GM19395 (cell line): ENCODE results near the gene GRK4.
"Not testable (repeated sequence)": the region's sequence is repeated elsewhere in the genome, so short reads cannot be mapped to it uniquely, and the experiment has no call there.

Experiments
- ATAC-seq: cut with Tn5 transposase; IDR thresholded peaks from one replicate; pipeline ENCODE4 v1.9.1; 2021; ENCODE audit warnings: mild to moderate bottlenecking, moderate library complexity; ENCODE audit not compliant: unreplicated experiment

The GRK4 gene

DNA sequence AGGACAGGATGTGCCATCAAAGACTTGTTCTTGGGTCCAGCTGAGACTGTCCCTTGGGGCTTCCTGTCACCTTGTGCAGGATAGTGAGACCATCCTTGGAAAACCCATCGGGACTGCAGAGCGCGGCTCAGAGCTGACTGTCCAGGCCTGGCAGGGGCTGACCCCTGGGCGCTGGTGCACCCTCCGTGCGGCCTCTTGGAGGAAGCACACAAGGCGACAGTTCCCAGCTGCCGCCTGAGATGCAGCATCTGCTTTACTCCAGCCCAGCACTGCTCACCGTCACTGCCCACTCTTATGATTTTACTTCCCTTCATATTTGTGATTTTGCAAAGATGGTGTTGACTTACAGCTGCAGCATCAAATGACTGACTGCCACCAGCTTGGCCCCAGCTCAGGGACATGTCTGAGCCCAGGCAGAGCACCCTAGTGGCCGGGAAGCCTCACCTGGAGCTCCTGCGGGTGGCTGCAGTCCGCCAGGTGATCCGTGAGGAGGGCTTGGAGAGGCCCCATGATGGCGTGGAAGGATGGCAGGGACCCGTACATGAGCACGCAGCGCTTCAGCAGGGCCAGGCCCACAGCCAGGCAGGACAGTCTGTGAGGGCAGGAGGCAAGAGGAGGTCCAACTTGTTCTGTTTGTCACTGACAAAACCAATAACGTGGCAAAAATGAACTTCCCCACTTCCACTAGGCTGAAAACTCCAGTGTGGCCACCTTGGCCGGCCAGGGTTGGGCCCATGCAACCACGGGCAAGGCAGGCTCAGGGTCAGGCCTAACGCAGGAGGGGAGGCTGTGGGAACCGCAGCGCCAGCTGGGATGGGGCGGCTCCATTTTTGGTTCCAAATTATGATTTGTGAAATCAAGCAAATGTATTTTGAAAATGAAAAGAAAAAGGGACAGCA is 22.0 kb upstream of the GRK4 start:
- ATAC-seq = no peak

DNA sequence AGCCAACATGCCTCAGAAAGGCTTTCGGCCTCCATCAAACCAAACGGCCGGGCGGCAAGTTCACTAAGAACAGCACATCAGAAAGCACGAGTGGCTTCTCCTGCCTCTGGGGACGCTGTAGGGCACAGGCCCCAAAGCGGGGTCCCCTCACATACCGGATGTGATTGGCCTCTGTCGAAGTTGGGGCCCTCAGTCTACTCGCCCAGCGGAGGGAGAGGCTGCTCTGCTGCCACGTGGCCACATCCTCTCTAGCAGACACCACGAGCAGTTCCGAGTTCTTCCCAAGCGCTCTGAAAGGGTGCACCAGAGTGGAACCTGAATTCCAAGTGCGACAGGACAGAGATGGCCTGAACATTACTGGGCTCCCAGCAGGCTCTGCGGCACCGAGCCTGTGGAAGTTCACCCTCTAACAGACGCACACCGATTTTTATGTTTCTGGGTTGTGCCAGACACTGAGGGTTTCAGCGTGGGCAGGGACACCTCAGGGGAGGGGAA is 21.3 kb upstream of the GRK4 start:
- ATAC-seq = no peak

DNA sequence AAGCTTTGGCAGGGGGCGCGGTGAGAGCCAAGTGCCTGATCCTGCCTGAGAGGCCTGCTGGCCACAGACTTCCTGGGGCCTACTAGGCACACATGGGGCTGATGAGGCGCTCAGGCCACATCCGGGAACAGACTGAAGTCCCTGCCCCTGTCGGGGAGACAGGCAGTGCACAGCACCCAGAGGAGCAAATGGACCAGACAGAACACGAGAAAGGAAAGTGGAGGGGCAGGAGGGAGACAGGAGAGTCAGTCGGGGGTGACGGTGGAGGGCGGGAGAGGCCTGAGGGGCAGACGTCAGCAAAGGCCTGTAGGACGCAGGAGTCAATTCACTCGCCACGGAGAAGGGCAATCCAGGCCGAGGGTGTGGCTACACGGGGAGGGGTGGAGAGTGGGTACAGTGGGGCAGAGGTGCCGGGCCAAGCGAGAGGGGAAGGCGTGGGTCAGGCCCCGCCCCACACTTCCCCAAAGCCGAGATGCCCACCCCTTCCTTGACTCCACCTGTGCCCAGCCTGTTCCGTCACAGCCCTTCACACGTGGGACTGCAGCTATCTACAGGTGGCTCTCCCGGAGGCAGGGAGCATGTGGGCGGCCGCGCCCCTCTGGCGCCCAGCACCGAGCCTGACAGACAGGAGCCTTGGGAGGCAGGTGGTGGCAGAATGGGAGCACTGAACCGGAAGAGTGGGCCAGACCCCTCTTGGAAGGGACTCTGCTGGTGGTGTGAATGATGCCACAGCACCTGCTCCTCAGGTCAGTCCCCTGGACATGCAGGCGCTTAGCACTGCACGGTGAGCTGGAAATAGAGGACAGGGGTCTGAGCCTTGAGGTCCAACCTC is 20.6 kb upstream of the GRK4 start:
- ATAC-seq = no peak

DNA sequence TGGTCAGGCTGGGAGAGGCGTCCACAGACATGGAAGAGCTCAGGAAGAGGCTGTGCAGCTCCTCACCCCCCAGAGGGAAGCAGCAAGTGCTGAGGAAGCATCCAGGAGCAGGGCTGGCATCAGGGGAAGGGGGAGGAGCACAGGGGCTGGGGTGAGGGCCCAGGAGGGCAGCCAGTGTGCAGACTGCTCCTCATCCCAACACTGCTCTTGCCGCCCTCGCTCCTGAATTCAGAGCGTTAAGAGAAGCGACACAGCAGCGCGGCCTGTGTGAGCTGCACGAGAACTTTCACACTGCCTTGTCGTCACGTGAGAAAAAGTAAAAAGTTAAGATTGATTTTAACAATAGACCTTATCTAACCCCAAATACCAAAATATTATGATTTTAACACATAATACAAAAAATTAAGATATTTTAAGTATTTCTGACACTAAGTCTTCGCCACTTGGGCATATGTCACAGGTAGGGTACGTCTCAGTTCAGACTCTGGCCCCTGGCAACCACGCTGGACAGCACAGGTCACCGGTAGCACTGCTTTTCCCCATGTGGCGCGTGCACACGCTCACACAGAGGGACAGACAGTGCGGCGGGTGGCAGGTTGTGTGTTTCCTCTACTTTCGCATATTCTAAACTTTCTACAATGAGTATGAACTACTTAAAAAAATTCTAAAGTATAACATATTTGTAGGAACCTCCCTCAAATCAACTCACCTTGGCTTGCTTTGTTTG is 19.8 kb upstream of the GRK4 start:
- no peak for ATAC-seq

DNA sequence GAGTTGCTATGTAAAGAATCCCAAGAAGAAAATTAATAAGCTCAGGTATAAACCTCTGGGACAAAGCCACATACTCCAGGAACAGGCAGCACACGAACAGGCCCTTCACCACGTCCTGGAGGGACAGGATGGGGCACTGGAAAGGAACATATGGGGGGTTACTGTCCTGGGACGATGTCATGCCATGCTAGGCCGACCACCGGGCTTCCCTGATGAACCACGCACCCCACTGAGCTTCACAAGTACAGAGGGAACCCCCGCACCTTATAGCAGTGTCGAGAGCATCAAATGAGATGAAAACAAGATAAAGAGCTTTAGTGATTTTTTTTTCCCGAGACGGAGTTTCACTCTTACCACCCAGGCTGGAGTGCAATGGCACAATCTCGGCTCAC is 19.3 kb upstream of the GRK4 start:
- no peak for ATAC-seq

DNA sequence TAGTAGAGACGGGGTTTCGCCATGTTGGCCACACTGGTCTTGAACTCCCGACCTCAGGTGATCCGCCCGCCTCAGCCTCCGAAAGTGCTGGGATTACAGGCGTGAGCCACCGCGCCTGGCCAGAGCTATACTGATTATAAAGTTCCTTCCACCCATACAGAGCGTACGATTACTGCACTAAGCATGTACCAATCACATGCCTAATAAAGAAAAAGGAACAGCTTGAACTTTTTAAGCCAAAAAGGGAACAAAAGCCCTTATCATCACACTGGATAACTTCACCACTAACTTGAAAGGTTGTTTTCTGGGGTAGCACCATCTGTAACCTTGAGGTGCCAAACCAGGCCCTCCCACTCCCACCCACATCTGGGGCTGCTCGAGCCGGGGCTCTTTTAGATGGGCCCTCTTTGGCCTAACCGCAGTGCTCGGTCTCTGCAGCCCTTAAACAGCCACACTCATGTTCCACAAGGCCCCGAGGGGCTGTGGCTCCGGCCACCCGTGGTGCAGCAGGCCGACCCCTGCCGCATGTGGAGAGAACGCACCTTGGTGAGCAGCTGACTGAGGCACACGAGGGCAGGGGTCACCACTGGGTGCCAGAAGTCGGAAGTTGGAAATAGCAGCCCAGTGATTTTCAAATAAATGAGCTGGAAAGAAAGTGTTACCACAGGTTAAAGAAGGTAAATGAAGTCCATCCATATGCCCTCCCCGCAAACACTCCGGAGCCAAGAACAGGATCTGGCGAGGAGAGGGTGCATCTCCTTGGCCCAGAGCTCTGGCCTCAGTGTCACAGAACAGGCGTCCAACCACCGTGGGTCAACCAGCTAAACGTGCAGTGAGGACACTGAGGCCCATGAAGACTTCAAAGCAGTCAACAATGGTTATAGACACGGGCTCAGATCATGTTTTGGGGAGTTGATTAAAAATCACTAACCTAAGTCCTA is 18.5 kb upstream of the GRK4 start:
- ATAC-seq = no peak

DNA sequence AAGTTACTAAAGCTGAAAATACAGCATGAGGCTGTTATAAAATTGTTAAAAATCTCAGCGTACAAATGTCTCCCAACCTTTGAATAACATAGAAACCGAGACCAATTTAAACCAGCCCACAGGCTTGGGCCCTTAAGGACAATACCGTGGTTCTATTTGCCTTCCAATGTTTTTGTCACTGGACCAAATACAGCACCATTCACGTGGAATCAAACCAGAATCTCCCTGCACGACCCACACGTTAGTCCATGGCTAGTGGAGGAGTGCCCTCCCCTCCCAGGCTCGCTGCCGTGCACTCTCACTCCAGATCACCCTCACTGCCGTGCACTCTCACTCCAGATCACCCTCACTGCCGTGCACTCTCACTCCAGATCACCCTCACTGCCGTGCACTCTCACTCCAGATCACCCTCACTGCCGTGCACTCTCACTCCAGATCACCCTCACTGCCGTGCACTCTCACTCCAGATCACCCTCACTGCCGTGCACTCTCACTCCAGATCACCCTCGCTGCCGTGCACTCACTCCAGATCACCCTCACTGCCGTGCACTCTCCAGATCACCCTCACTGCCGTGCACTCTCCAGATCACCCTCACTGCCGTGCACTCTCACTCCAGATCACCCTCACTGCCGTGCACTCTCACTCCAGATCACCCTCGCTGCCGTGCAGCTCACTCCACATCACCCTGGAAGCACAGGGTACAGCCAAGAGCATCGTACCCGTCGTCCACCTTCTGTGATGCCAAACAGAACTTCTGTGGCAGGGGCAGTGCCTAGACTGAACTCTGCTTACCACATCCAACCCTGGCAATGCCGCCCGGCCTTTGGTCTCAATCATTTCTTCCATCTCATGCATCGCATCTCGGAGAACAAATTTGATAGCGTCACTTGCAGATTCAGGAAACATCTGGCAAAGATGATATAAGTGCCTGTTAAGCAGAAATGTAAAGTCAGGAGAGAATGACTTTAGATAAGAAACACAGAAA is 17.5 kb upstream of the GRK4 start:
- not testable (repeated sequence) for ATAC-seq

DNA sequence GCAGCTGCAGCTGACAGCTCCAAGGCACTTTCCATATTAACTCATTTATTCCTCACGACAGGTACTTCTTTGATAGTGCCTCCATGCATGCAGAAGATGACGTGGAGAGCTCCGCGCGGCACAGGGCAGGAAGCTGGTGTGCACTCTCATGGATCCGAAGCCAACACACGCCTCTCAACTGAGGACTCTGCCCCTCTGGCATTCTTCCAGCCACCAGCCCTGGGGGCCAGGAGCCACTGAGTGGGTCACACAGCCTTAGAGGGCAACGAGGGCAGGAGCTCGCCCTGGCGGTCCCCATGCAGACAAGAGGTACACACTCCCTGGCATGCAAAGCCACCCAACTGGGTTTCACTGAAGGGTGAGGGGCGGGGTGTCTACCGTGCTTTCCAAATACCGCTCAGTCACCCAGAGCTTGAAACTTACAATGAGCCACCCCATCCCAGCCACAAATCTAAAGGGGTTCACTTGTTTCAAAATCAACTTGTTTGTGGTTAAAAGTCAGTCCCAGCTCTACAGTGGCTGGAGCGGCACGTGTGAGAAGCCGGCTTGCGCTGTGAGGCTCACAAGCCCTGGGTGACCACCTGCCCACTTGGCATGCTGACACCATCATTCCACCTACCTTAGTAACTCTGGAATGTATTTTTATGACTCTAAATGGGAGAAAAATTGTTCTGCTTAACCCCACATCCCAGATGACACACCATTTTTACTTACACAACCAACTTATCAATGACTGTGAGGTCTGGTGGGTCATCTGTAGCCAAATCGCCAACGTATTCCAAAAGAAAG is 16.4 kb upstream of the GRK4 start:
- no peak for ATAC-seq

DNA sequence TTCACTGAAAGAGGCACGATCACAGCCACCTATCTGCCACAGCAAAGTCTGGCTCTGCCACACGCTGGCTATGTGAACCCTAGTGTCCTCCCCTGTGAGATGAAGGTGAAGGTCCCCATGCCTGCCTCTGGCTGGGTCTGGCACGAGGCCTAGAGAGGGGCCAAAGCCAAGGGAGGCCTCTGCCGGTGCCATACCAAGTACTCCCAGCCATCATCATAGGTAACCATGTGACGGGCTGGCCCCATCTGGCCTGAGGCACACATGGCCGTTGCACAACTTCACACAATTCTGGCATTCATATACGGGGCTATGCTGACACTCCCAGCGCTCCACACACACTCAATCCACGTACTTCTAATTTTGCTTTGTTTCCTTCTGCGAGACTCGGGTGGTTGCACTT is 15.4 kb upstream of the GRK4 start:
- no peak for ATAC-seq

DNA sequence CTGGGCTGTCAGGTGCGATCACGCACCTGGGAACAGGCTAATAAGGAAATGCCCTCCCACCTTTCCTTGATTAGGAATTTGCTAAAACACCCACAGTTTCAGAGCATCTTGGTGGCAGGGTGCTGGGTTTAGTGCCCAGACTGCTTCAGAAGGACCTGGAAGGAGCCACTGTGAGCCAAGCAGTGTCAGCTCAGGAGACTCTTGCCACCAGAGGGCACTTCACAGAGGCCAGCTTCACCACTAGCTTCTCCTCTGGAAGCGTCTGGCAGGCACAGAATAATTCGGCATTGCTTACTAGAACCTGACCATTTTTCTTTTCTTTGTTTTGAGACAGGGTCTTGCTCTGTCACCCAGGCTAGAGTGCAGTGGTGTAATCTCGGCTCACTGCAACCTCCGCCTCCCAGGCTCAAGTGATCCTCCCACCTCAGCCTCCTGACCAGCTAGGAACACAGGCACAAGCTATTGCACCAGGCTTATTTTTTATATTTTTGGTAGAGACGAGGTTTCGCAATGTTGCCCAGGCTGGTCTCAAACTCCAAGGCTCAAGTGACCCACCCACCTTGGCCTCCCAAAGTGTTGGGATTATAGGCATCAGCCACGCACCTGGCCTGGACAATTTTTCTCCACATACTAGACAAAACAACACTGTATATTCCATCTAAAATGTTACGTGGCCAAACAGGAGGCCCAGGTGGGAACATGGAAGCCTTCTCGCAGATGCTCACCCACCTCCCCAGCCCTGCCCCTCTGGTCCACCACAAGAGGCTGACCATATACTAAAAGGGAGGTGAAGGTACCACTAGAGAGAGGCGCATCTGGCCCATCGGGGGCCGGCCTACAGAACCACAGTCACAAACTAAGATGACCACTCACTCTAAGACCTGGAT is 14.2 kb upstream of the GRK4 start:
- ATAC-seq = no peak

DNA sequence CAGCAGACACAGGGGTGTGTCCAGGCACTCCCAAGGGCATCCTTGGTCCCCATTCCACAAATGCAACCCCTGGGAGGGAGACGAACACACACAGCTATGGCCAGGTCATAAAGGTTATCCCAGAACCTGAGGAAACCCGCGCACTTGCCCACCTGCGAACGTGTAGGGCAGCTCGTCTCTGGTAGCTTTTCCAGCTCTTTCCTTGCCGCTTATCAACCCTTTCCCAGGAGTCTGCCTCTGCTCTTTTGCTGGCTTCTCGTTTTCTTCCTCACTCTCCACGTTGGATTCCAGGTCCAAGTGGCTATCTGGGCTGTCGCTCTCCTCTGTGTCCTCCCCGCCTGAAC is 13.6 kb upstream of the GRK4 start:
- ATAC-seq = no peak

DNA sequence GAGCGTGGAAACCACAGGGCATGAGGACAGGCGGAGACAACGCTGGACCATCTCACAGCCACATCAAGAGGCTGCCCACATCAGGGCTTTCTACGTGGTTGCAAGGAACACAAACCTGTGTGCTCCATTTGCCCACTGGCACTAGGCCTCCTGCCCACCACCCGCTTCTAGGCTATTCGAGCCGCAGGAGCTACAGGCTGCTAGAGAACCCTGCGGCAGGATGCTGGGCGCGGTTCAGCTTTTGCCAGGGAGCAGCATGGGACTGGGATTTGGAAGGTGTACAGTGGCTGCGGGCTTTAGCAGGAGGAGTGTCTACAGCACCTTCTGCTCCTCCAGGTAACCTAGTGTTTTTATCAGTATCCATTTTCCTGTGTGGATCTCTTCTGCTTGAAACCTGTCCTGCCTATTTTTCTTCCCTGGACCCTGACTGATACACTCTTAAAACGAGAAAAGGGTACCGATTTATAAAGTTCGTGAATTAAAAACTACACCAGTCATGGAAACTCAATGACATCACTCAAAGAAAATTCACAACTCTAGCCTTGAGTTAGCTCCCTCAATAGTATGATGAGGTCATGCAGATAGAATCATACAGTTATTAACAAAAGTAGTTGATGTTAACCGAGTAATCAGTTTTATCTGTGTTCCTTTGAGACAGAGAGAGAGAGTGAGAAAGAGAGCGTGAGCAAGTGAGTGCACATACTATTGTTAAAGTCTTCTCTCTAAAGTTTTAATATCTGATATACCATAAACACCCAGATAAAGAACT is 13.0 kb upstream of the GRK4 start:
- ATAC-seq = no peak

DNA sequence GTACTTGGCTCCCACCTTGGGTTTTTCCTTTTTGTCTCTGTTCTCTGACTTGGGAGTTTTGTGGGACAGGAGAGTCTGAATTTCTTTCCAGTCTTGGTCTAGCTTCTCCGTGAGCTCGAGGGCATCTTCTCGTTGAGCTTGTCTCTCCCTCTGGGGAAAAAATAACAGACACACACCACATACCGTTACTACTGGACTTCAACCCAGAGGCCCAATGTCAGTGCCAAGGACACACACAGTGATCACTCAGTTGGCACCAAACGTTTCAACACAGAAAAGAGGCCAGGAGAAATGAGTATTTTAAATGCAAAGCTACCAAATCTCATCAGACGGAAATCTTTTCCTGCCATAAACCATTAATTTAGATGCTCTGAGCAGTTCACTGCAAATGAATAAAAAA is 9.9 kb upstream of the GRK4 start:
- ATAC-seq = no peak

DNA sequence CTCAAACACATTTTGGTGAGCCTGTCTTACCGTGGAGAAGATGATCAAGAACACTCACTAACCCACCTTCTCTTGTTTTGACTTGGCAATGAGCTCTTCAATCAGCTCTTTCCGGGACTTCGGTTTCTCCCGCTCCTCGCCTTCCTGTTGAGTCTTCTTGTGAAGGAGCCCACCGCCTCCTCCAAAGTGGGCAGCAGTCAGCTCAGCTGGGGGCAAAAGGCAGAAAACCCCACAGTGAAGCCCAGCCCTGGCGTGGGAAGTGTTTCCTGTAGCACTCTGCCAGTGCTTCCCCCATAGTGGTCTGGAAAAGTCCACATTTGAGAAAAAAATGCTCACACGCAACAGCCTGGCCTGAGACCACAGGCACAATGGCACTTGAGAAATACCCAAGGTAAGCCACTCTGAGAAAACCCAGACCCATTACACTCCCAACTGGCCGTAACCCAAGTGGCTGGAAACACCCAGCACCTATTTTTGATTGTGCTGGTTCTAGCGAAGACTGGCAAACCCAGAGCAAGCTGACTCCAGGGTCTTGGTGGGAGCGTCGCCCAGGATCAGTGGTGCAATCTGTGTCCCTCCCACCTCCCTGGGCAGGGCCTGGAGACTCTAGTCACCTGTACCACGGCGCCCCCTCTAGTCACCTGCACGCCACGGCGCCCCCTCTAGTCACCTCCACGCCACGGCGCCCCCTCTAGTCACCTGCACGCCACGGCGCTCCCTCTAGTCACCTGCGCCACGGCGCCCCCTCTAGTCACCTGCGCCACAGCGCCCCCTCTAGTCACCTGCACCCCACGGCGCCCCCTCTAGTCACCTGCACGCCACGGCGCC is 8.8 kb upstream of the GRK4 start:
- ATAC-seq = peak; percentile 63

DNA sequence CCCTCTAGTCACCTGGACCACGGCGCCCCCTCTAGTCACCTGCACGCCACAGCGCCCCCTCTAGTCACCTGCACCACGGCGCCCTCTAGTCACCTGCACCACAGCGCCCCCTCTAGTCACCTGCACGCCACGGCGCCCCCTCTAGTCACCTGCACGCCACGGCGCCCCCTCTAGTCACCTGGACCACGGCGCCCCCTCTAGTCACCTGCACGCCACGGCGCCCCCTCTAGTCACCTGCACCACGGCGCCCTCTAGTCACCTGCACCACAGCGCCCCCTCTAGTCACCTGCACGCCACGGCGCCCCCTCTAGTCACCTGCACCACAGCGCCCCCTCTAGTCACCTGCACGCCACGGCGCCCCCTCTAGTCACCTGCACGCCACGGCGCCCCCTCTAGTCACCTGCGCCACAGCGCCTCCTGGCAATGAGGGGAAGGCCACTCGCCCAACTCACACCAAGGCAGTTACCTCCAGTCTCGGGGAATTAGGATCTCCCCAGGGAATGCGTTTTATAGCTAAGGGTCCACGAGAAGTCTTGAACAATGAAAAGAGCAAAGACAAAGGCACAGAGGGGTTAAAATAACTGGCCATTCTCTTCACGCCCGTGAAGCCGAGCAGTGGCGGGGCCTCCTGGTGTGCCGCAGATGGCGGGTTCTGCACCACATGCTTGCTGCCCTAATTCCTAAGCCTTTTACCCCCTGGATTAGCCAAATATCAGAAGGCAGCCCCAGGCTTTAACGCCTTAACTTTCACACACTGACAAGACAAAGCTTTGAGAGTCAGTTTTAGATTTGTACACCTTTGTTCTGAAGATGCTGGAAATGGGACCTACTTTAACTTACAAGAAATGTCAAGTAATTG is 8.0 kb upstream of the GRK4 start:
- not testable (repeated sequence) for ATAC-seq
